Measurements from ENCODE around the gene DUSP12. TPM values are rescaled to one million over a fixed set of nuclear protein-coding genes. Genes with fewer than 3 reads are reported as not detected.

The DUSP12 gene
- 38.4 and 40.6 TPM in 2 replicates for total RNA-seq

GRCh38 chr1:161749509-161750407, at the start of gene DUSP12:
Gene DUSP12 (plus strand): TSS chr1:161749786. CDS start chr1:161749802, 16 bp downstream.

GRCh38 chr1:161706482-161707347, 42.9 kb upstream of the DUSP12 start, which contains the start of gene FCRLA:
Gene FCRLA (plus strand): TSS chr1:161707229. CDS start chr1:161707265, 36 bp downstream.

GRCh38 chr1:161720956-161721737, 28.4 kb upstream of the DUSP12 start, which contains the start of gene FCRLB:
Gene FCRLB (plus strand): TSS chr1:161721544. CDS start chr1:161722673, 1,129 bp downstream.

GRCh38 chr1:161766102-161766981, 16.8 kb downstream of the DUSP12 start, which contains the start of gene ATF6:
Gene ATF6 (plus strand): TSS chr1:161766320. CDS start chr1:161766361, 41 bp downstream.

Small RNAs within 50 kb of the gene (small RNA-seq; reads per million reads assigned to genes)
- gene RN7SL466P = not detected

Other genes starting within 250 kb of the DUSP12 start
- 0.22 TPM in 1 of 2 replicates, not detected in the other for gene FCGR2A, start 244.3 kb upstream of the DUSP12 start, total RNA-seq
- gene HSPA6, start 225.2 kb upstream of the DUSP12 start, total RNA-seq = 0.22 and 0.27 TPM in 2 replicates
- gene FCGR3A, start 200.0 kb upstream of the DUSP12 start, total RNA-seq = not detected in 2 replicates
- gene FCGR3B, start 118.6 kb upstream of the DUSP12 start, total RNA-seq = not detected in 2 replicates
- gene FCGR2B, start 86.6 kb upstream of the DUSP12 start, total RNA-seq = not detected in 2 replicates
- not detected in 2 replicates for gene FCRLA, start 42.6 kb upstream of the DUSP12 start, total RNA-seq
- gene FCRLB, start 28.2 kb upstream of the DUSP12 start, total RNA-seq = 0.66 and 1.0 TPM in 2 replicates
- 74.3 and 83.1 TPM in 2 replicates for gene ATF6, start 16.5 kb downstream of the DUSP12 start, total RNA-seq